PC-3 (cell line): ENCODE data around the gene ZNF324. TPM values are rescaled to one million over a fixed set of nuclear protein-coding genes. Genes with fewer than 3 reads are reported as not detected.
"Not testable (repeated sequence)": the region's sequence is repeated elsewhere in the genome, so short reads cannot be mapped to it uniquely, and the experiment has no call there.

Experiments
- ATAC-seq: fragments of 200-7000 bp; cut with Tn5 transposase; 2 replicates; pipeline ENCODE4 v1.9.1; 2020; ENCODE audit warnings: mild to moderate bottlenecking, moderate library complexity
- BruUV-seq: library from RNA; stranded (reverse); fragments of 400-500 nt; replicated peaks from 2 replicates; lab custom pipeline; 2021; lab: Mats Ljungman, UMichigan
- CTCF ChIA-PET: fragments of 300-600 bp; sonication (Branson Sonifier 250); formaldehyde crosslinking; loops from one replicate; lab custom pipeline; 2022; ENCODE audit warnings: antibody characterized with exemption; lab: Charles Lee
- POLR2A ChIA-PET: fragments of 300-600 bp; sonication (Branson Sonifier 250); formaldehyde crosslinking; loops from one replicate; lab custom pipeline; 2022; ENCODE audit warnings: antibody characterized with exemption; ENCODE audit not compliant: unreplicated experiment; lab: Charles Lee
- DNase-seq: peaks from one replicate; pipeline ENCODE4 v3.0.0-alpha.2; 2015
- H2AFZ ChIP-seq: fragments of 300-600 bp; sonication (generic); 2 replicates; pipeline ENCODE4 v1.6.0; 2016; ENCODE audit warnings: antibody characterized with exemption, low read length
- H3F3A ChIP-seq: fragments of 300-600 bp; sonication (generic); one replicate; pipeline ENCODE4 v1.6.0; 2017; ENCODE audit warnings: antibody characterized with exemption, low read length, control low read depth, mild to moderate bottlenecking; ENCODE audit not compliant: unreplicated experiment
- H3K27ac ChIP-seq: fragments of 300-600 bp; sonication (generic); 2 replicates; pipeline ENCODE4 v1.5.1; 2016; ENCODE audit warnings: mild to moderate bottlenecking, low read length
- H3K27me3 ChIP-seq: fragments of 300-600 bp; sonication (generic); 2 replicates; pipeline ENCODE4 v1.6.1; 2016; ENCODE audit warnings: low read length, mixed read lengths
- H3K36me3 ChIP-seq: fragments of 300-600 bp; sonication (generic); 2 replicates; pipeline ENCODE4 v1.6.1; 2016; ENCODE audit warnings: low read depth, mixed run types, low read length, mixed read lengths
- H3K4me1 ChIP-seq: fragments of 300-600 bp; sonication (generic); 2 replicates; pipeline ENCODE4 v1.5.1; 2016; ENCODE audit warnings: low read length; ENCODE audit not compliant: insufficient read depth
- H3K4me2 ChIP-seq: fragments of 300-600 bp; sonication (generic); 2 replicates; pipeline ENCODE4 v1.6.0; 2016; ENCODE audit warnings: low read length
- H3K4me3 ChIP-seq: fragments of 300-600 bp; sonication (generic); 2 replicates; pipeline ENCODE4 v1.5.1; 2016; ENCODE audit warnings: mild to moderate bottlenecking, low read length, mixed read lengths
- H3K79me2 ChIP-seq: fragments of 300-600 bp; sonication (generic); 2 replicates; pipeline ENCODE4 v1.6.1; 2017; ENCODE audit warnings: low read length, mixed read lengths
- H3K9ac ChIP-seq: fragments of 300-600 bp; sonication (generic); 2 replicates; pipeline ENCODE4 v1.6.0; 2016; ENCODE audit warnings: mild to moderate bottlenecking, low read length
- H3K9me2 ChIP-seq: fragments of 300-600 bp; sonication (generic); replicated peaks from 2 replicates; pipeline ENCODE4 v1.6.1; 2016; ENCODE audit warnings: mixed run types, low read length, mixed read lengths
- H3K9me3 ChIP-seq: fragments of 300-600 bp; sonication (generic); 2 replicates; pipeline ENCODE4 v1.6.1; 2016; ENCODE audit warnings: low read length, mixed read lengths
- H4K20me1 ChIP-seq: fragments of 300-600 bp; sonication (generic); 2 replicates; pipeline ENCODE4 v1.6.1; 2016; ENCODE audit warnings: low read length, mixed read lengths
- EZH2 ChIP-seq: fragments of 300-600 bp; sonication (generic); IDR thresholded peaks from one replicate; pipeline ENCODE4 v1.6.1; 2017; ENCODE audit warnings: antibody characterized with exemption, mild to moderate bottlenecking, low read length; ENCODE audit not compliant: unreplicated experiment
- EZH2phosphoT487 ChIP-seq: fragments of 300-600 bp; sonication (generic); IDR thresholded peaks from 2 replicates; pipeline ENCODE4 v1.6.1; 2018; ENCODE audit warnings: mild to moderate bottlenecking, antibody characterized with exemption, low read length, borderline replicate concordance
- intact Hi-C: fragments of 100-400 bp; cut with micrococcal nuclease; formaldehyde crosslinking; loops from 2 replicates; pipeline ENCODE4 v1.9.0; 2023
- total RNA-seq: library from RNA; depleted of rRNA; stranded (reverse); fragments of >200 nt; gene quantifications from 2 replicates; pipeline ENCODE4 v1.2.3, GENCODE V29; 2014
- TF ChIP-seq, protein P1 (sequence below): fragments of 300-600 bp; sonication (generic); conservative IDR thresholded peaks from 2 replicates; pipeline ENCODE4 v1.5.1; 2017; ENCODE audit warnings: antibody characterized with exemption, low read depth, mild to moderate bottlenecking, low read length

Gene ZNF324
- total RNA-seq, 1 experiment from 2014 or later: 15.9 TPM

DNA sequence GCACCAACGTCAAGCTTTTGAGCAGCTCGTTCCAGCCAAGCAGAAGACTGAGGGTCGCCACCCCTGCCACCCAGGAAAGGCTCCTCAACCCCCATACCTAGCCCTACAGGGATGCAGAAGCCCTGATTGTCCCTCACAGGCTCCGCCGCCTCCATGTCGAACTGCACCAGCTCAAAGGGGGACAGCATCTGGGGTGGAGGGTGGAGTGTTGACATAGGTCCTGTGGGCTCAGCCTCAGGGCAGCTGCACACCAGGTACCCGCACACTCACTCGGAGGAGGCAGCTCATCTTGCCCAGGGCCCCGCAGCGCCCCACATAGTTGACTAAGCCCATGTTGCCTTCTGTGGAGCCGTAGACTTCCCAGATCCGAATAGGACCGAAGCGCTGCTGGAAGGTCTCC is 33.4 kb downstream of the ZNF324 start:
- Histone ChIP-seq H3K4me3 (no peak overlapping the region), H3K4me1 (peaks cover 21% of the 10 kb centered on the region), H3K36me3 (no peaks in the 10 kb centered on the region), H3K9me2 (no peaks in the 10 kb centered on the region), H3K79me2 (peaks cover 26% of the 10 kb centered on the region), H3K4me2 (no peak overlapping the region), H2AFZ (no peak overlapping the region), H3K27me3 (no peaks in the 10 kb centered on the region), H3F3A (no peaks in the 10 kb centered on the region), H4K20me1 (no peaks in the 10 kb centered on the region), H3K9ac (no peak overlapping the region), H3K9me3 (no peaks in the 10 kb centered on the region), H3K27ac (no peak overlapping the region)
- intact Hi-C loops: no loop called here
- TF ChIP-seq, protein P1, sequence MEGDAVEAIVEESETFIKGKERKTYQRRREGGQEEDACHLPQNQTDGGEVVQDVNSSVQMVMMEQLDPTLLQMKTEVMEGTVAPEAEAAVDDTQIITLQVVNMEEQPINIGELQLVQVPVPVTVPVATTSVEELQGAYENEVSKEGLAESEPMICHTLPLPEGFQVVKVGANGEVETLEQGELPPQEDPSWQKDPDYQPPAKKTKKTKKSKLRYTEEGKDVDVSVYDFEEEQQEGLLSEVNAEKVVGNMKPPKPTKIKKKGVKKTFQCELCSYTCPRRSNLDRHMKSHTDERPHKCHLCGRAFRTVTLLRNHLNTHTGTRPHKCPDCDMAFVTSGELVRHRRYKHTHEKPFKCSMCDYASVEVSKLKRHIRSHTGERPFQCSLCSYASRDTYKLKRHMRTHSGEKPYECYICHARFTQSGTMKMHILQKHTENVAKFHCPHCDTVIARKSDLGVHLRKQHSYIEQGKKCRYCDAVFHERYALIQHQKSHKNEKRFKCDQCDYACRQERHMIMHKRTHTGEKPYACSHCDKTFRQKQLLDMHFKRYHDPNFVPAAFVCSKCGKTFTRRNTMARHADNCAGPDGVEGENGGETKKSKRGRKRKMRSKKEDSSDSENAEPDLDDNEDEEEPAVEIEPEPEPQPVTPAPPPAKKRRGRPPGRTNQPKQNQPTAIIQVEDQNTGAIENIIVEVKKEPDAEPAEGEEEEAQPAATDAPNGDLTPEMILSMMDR: no peak
- TF ChIP-seq EZH2 (no peak), EZH2phosphoT487 (no peak)
- ChIA-PET POLR2A (no interaction called here), CTCF (interaction anchor here (0.6 kb wide), 1 partner anchor 81 kb away, joined by 3 read pairs; no protein-coding TSS in a partner anchor)
- no TSS peak for BruUV-seq
- DNase-seq (no peak), ATAC-seq (no peak)

DNA sequence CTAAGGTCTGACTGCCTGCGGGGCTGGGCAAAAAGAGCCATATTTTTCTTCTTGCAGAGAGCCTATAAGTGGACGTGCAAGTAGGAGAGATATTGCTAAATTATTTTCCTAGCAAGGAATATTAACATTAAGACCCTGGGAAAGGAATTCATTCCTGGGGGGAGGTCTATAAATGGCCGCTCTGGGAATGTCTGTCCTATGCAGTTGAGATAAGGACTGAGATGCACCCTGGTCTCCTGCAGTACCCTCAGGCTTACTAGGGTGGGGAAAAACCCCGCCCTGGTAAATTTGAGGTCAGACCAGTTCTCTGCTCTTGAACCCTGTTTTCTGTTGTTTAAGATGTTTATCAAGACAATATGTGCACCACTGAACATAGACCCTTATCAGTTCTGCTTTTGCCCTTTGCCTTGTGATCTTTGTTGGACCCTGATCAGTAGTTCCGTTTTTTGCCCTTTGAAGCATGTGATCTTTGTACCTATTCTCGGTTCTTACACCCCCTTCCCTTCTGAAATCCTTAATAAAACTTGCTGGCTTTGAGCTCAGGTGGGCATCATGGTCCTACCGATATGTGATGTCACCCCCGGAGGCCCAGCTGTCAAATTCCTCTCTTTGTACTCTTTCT is 40.8 kb downstream of the ZNF324 start:
- H3K9me3 ChIP-seq, CTCF ChIA-PET, H3K9me2 ChIP-seq, H3K4me3 ChIP-seq, ATAC-seq, H3K79me2 ChIP-seq, H2AFZ ChIP-seq, H3K9ac ChIP-seq, POLR2A ChIA-PET, H3K27me3 ChIP-seq, H3K27ac ChIP-seq, H4K20me1 ChIP-seq, DNase-seq, H3F3A ChIP-seq, intact Hi-C loops, H3K4me1 ChIP-seq, BruUV-seq, H3K36me3 ChIP-seq, H3K4me2 ChIP-seq: not testable (repeated sequence)

DNA sequence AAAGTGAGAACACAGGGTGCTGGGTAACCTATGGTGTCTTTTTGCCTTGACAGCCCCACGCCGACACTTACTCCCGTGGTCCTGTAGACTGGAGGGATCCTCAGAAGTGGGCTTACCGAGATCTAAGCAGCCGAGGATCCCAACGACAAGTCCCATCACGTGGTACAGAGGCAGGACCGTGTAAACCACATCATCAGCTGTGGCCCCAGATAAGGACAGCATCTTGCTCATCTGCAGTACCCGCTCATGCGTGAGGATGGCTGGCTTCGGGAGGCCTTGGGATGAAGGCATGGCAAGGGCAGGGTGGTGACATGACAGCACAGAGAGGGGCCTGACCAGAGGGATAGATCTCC is 42.8 kb downstream of the ZNF324 start:
- DNase-seq: no peak
- Histone ChIP-seq H4K20me1 (no peaks in the 10 kb centered on the region), H3K79me2 (peaks cover 4% of the 10 kb centered on the region), H3K27me3 (no peaks in the 10 kb centered on the region), H3K4me2 (no peak overlapping the region), H3K4me3 (no peak overlapping the region), H2AFZ (no peak overlapping the region), H3K9ac (no peak overlapping the region), H3K27ac (no peak overlapping the region), H3F3A (no peaks in the 10 kb centered on the region), H3K4me1 (peaks cover 4% of the 10 kb centered on the region; the same call in 1 of the 2 replicates), H3K36me3 (peaks cover 3% of the 10 kb centered on the region; the same call in 1 of the 2 replicates), H3K9me3 (no peaks in the 10 kb centered on the region), H3K9me2 (no peaks in the 10 kb centered on the region)
- TF ChIP-seq EZH2phosphoT487: no peak
- TF ChIP-seq, protein P1: no peak
- no peak for TF ChIP-seq EZH2
- intact Hi-C loops: no loop called here
- POLR2A ChIA-PET: interaction anchor here (0.6 kb wide), 2 partner anchors 8 to 58 kb away, joined by 4 read pairs; no protein-coding TSS in a partner anchor
- ATAC-seq: no peak
- CTCF ChIA-PET: no interaction called here
- no TSS peak for BruUV-seq
